Fibroblast of lung (primary cell): Measurements from ENCODE around the gene PRKAG2. TPM values are rescaled to one million over a fixed set of nuclear protein-coding genes. Genes with fewer than 3 reads are reported as not detected.

Experiments
- DNase-seq, 2 donors: peaks; one replicate each; pipeline versions ENCODE4 v3.0.0 to v3.0.0-alpha.2; 2010; ENCODE audit warnings: low read depth in 2 of 2
- H2AFZ ChIP-seq: 2 replicates; pipeline ENCODE4 v1.5.1; 2012; ENCODE audit warnings: low read length, control low read depth, inconsistent platforms
- H3K27ac ChIP-seq: 2 replicates; pipeline ENCODE4 v1.5.1; 2011; ENCODE audit warnings: low read length, control low read depth; ENCODE audit not compliant: insufficient read depth
- H3K27me3 ChIP-seq: 2 replicates; pipeline ENCODE4 v1.5.1; 2011; ENCODE audit warnings: mild to moderate bottlenecking, low read length; ENCODE audit not compliant: control insufficient read depth, insufficient read depth
- H3K36me3 ChIP-seq: 2 replicates; pipeline ENCODE4 v1.5.1; 2011; ENCODE audit warnings: low read length; ENCODE audit not compliant: control insufficient read depth, insufficient read depth
- H3K4me1 ChIP-seq: 2 replicates; pipeline ENCODE4 v1.5.1; 2011; ENCODE audit warnings: low read length; ENCODE audit not compliant: control insufficient read depth, insufficient read depth; ENCODE audit errors: extremely low read depth
- H3K4me2 ChIP-seq: 2 replicates; pipeline ENCODE4 v1.5.1; 2011; ENCODE audit warnings: low read length, control low read depth; ENCODE audit not compliant: insufficient read depth; ENCODE audit errors: extremely low read depth
- H3K4me3 ChIP-seq, 4 experiments: fragments of 200-600 bp in 1 of 4; sonication (generic) in 1 of 4; replicated peaks in 1 of 4; 2 replicates each; pipeline ENCODE4 v1.5.1; 2011 to 2016; ENCODE audit warnings: low read length in 4 of 4, low read depth in 3 of 4, mild to moderate bottlenecking in 3 of 4, control low read depth in 2 of 4, inconsistent platforms in 1 of 4, mixed read lengths in 1 of 4; ENCODE audit not compliant: insufficient read depth in 1 of 4; ENCODE audit errors: control extremely low read depth in 1 of 4
- H3K79me2 ChIP-seq: 2 replicates; pipeline ENCODE4 v1.5.1; 2012; ENCODE audit warnings: mild to moderate bottlenecking, low read length, inconsistent platforms; ENCODE audit not compliant: control insufficient read depth, insufficient read depth
- H3K9ac ChIP-seq: 2 replicates; pipeline ENCODE4 v1.5.1; 2011; ENCODE audit warnings: mild to moderate bottlenecking, low read length, control low read depth; ENCODE audit not compliant: insufficient read depth
- H3K9me3 ChIP-seq: 2 replicates; pipeline ENCODE4 v1.5.1; 2012; ENCODE audit warnings: low read depth, low read length; ENCODE audit not compliant: control insufficient read depth, insufficient read depth
- H4K20me1 ChIP-seq: 2 replicates; pipeline ENCODE4 v1.5.1; 2011; ENCODE audit warnings: low read length; ENCODE audit not compliant: control insufficient read depth, insufficient read depth; ENCODE audit errors: extremely low read depth
- CTCF ChIP-seq, 2 donors: IDR thresholded peaks in 1 of 2; conservative IDR thresholded peaks in 1 of 2; 1 replicate in 1 of 2; 2 replicates in 1 of 2; pipeline ENCODE4 v1.5.1; 2011 to 2012; ENCODE audit warnings: low read length in 2 of 2, control low read depth in 1 of 2, inconsistent platforms in 1 of 2, low read depth in 1 of 2, mild to moderate bottlenecking in 1 of 2
- EZH2 ChIP-seq: IDR thresholded peaks from 2 replicates; pipeline ENCODE4 v1.5.1; 2012; ENCODE audit warnings: low read length, control low read depth, mild to moderate bottlenecking; ENCODE audit errors: missing control alignments
- polyA plus RNA-seq, 2 donors: library from polyadenylated mRNA; depleted of rRNA in 1 of 2; stranded (reverse) in 1 of 2; unstranded in 1 of 2; fragments of >200 nt; gene quantifications; 2 replicates each; pipeline ENCODE4 v1.2.1, GENCODE V29; 2011 to 2012; ENCODE audit warnings: missing spikeins in 1 of 2
- total RNA-seq: library from RNA; depleted of rRNA; stranded (reverse); fragments of >200 nt; gene quantifications from 2 replicates; pipeline ENCODE4 v1.2.1, GENCODE V29; 2014

Gene PRKAG2
- total and polyA plus RNA-seq, 2 donors (not counting 1 experiment from before 2014, with no cell fraction given) = 11.9 to 56.7 TPM

GRCh38 chr7:151850491-151851124 lies 26.3 kb downstream of the PRKAG2 start:
- no peaks in the 10 kb centered on the region for H3K79me2 ChIP-seq
- H3K9ac ChIP-seq = no peak overlapping the region
- H3K9me3 ChIP-seq = no peaks in the 10 kb centered on the region
- H3K27ac ChIP-seq = no peak overlapping the region
- no peak for DNase-seq
- H3K27me3 ChIP-seq = peaks cover 3% of the 10 kb centered on the region
- H3K36me3 ChIP-seq = no peaks in the 10 kb centered on the region
- no peaks in the 10 kb centered on the region for H4K20me1 ChIP-seq
- H3K4me2 ChIP-seq = no peak overlapping the region
- no peak overlapping the region for H3K4me3 ChIP-seq
- no peak for TF ChIP-seq CTCF (conservative IDR thresholded peaks at IDR 0.05 in 1 of 2, IDR thresholded peaks at IDR 0.05 in 1 of 2; ENCODE audit: low read depth in 1 of 2, low read length in 2 of 2)
- no peak for TF ChIP-seq EZH2
- H2AFZ ChIP-seq = no peak overlapping the region
- H3K4me1 ChIP-seq = no peaks in the 10 kb centered on the region

DNA sequence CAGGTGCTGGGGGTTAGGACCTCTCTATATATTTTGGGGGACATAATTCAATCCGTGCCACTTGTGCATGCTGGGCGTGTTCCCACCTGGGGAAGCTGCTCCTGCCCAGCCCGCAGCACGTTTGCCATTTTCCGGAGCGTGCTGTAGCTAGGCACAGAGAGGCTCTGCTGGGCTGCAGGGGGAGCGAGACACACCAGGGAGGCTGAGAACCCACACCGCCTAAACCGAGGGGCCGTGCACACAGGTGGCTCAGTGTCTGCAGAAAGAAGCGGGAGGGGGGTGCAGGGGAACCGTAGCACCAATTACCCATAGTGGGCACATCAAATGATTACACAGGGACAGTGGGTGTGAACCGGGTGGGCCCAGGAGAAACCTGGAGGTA lies 27.0 kb downstream of the PRKAG2 start:
- no peak overlapping the region for H3K27ac ChIP-seq
- H3K27me3 ChIP-seq = peaks cover 3% of the 10 kb centered on the region
- H3K9me3 ChIP-seq = no peaks in the 10 kb centered on the region
- DNase-seq = no peak
- H3K4me3 ChIP-seq = no peak overlapping the region
- no peaks in the 10 kb centered on the region for H3K79me2 ChIP-seq
- no peaks in the 10 kb centered on the region for H3K36me3 ChIP-seq
- H3K4me2 ChIP-seq = no peak overlapping the region
- H4K20me1 ChIP-seq = no peaks in the 10 kb centered on the region
- no peak overlapping the region for H3K9ac ChIP-seq
- no peak for TF ChIP-seq EZH2
- TF ChIP-seq CTCF (conservative IDR thresholded peaks at IDR 0.05 in 1 of 2, IDR thresholded peaks at IDR 0.05 in 1 of 2; ENCODE audit: low read depth in 1 of 2, low read length in 2 of 2) = no peak
- no peaks in the 10 kb centered on the region for H3K4me1 ChIP-seq
- no peak overlapping the region for H2AFZ ChIP-seq

DNA sequence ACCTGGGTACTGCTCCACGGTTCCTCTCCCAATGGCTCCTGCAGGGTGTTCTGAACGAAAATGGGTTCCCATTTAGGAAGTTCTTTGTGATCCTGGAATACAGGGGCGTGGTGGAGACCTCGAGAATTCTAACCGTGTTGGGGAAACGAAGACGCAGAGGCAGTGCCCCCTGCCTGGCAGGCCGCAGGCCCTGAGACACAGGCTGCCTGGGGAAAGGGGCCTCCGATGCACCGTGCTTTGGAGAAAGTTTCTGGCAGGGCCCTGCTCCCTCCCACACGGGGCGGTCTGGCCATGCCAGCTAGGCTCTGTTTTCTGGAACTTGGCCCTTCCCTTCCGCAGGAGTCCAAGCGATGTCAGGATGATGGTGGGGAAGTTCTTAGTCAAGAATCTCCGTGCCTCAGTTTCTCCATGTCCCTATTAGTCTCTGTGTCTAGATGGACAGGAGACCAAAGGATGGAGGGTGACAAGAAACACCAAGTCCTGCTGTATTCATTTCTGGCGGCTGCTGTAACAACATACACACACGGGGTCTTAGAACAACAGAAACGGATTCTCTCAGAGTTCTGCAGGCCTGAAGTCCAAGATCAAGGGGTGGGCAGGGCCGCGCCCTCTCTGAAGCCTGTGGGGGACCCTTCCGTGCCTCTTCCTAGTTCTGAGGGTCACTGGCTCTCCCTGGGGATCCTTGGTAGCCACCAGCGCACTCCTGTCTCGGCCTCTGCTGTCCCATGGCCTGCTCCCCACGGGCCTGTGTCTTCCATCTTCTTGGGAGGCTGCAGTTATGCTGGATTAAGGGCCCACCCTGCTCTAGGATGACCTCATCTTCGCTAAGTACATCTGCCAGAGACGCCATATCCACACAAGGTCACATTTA lies 27.7 kb downstream of the PRKAG2 start:
- Histone ChIP-seq H3K4me1 (no peaks in the 10 kb centered on the region), H3K4me2 (no peak overlapping the region), H3K27ac (no peak overlapping the region), H3K4me3 (no peak overlapping the region), H3K36me3 (no peaks in the 10 kb centered on the region), H3K9ac (no peak overlapping the region), H4K20me1 (no peaks in the 10 kb centered on the region), H2AFZ (no peak overlapping the region), H3K27me3 (peaks cover 3% of the 10 kb centered on the region), H3K9me3 (no peaks in the 10 kb centered on the region), H3K79me2 (no peaks in the 10 kb centered on the region)
- DNase-seq = no peak
- TF ChIP-seq CTCF (conservative IDR thresholded peaks at IDR 0.05 in 1 of 2, IDR thresholded peaks at IDR 0.05 in 1 of 2; ENCODE audit: low read depth in 1 of 2, low read length in 2 of 2) (no peak), EZH2 (no peak)
